ENCODE results near the gene LRP1B.

- TF ChIP-seq, protein P1, sequence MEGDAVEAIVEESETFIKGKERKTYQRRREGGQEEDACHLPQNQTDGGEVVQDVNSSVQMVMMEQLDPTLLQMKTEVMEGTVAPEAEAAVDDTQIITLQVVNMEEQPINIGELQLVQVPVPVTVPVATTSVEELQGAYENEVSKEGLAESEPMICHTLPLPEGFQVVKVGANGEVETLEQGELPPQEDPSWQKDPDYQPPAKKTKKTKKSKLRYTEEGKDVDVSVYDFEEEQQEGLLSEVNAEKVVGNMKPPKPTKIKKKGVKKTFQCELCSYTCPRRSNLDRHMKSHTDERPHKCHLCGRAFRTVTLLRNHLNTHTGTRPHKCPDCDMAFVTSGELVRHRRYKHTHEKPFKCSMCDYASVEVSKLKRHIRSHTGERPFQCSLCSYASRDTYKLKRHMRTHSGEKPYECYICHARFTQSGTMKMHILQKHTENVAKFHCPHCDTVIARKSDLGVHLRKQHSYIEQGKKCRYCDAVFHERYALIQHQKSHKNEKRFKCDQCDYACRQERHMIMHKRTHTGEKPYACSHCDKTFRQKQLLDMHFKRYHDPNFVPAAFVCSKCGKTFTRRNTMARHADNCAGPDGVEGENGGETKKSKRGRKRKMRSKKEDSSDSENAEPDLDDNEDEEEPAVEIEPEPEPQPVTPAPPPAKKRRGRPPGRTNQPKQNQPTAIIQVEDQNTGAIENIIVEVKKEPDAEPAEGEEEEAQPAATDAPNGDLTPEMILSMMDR (IDR thresholded peaks at IDR 0.05; ENCODE audit: low read length): no peak
- no peak for TF ChIP-seq EZH2phosphoT487 (IDR thresholded peaks at IDR 0.05; ENCODE audit: low read length)
Measured at GRCh38 chr2:141226560-141226959, 904.3 kb downstream of the LRP1B start.
